HG02588 (cell line): ENCODE results near the gene PPP1R9A.
A peak's percentile ranks its signal among the peaks of the same experiment; 100 is the strongest.

ENCODE experiments used
- ATAC-seq: cut with Tn5 transposase; IDR thresholded peaks from one replicate; pipeline ENCODE4 v1.9.1; 2021; ENCODE audit warnings: mild to moderate bottlenecking, moderate library complexity; ENCODE audit not compliant: unreplicated experiment

Gene PPP1R9A

GRCh38 chr7:94907026-94907810 is at the start of gene PPP1R9A:
Gene PPP1R9A (plus strand): TSS chr7:94907594. CDS start chr7:94910114, 2,520 bp downstream.
- ATAC-seq: peak; percentile 44

DNA sequence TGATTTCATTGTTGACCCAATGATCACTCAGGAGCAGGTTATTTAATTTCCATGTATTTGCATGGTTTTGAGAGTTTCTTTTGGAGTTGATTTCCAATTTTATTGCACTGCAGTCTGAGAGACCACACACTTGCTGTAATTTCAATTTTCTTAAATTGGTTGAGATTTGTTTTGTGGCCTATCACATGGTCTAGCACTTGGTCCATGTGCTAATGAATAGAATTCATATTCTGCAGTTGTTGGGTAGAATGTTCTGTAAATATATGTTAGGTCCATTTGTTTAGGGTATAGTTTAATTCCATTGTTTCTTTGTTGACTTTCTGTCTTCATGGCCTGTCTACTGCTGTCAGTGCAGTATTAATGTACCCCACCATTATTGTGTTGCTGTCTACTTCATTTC is 36.3 kb upstream of the PPP1R9A start:
- no peak for ATAC-seq

DNA sequence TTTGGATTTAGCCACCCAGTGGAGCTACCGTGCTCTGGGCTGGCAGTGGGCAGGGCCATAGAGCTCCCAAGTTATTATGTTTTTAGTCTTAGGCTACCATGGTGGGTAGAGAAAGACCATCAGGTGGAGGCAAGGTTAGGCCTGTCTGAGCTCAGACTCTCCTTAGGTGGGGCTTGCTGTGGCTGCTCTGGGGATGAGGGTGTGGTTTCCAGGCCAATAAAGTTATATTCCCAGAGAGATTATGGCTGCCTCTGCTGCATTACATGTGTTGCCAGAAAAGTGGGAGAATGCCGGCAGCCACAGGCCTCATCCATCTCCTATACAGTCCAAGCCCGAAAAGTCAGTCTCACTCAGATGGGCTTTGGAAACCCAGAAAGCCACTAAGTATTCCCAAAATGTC is 34.2 kb upstream of the PPP1R9A start:
- ATAC-seq: no peak

- ATAC-seq: no peak
Observed at GRCh38 chr7:94874036-94874785, 33.2 kb upstream of the PPP1R9A start.

DNA sequence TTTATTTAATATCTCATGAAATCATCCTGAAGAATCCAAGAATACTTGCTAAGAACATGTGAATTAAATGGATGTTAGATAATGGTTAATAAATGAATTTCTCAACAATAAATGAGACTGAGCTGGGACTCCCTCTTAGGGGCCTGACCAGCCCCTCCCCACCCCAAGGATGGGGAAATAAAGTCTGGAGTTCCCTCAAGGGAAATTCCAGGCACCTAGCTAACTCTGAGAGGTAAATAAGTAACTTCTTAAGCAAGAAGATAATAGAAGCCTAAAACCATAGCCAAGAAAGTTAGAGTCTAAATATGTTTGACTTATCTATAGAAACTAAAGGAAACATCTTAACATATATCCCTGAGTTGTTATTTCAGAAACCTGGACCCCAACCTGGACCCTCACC is 32.2 kb upstream of the PPP1R9A start:
- no peak for ATAC-seq

DNA sequence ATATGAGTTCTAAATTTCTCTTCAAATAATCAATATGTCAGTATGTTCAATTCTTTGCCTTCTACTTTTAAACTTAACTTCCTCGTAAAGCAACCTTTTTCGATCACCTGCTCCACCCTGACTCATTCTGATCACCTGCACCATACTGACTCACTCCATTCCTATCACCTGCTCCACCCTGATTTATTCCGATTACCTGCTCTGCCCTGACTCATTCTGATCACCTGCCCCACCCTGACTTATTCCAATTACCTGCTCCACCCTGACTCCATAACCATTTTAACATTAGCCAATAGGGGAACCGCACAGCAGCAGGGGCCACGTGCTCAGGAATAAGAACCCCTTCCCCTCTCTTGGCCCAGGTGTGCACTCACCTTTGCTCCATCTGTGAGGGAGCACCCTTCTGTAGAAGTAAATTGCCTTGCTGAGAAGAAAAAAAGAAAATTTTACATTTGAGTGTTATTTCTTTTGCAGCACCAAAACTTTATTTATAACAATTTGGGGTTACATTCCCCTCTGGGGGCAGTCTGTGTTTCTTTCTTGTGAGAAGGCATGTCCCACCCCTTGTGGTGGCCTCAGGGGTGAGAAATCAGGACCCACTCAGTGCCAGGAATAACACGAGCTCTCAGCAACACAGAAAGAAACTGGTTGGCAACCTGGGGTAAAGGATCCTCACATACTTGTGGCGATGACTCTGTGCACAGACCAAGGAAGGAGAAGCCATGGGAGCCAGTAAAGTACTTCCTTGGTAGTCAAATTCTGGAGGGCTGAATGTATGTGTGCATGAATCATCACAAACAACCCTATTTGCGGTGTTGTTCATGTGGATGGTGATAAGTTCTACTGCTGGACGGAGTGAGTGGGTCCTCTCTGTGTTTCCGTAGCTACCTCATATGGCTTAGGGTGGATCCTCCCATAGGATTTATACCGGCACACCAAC is 29.4 kb upstream of the PPP1R9A start:
- no peak for ATAC-seq

DNA sequence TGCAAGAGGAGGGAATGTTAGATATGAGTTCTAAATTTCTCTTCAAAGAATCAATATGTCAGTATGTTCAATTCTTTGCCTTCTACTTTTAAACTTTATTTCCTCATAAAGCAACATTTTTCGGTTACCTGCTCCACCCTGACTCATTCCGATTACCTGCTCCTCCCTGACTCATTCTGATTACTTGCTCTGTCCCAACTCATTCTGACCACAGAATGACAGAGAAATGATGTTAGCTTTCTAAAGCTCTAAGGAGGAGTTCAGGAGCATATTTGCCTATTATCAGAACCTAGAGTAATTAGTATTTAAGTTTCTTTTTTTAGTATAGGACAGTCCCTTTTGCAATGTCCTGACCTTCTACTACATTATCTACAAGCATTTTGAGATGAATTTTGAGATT is 24.5 kb upstream of the PPP1R9A start:
- ATAC-seq: no peak

DNA sequence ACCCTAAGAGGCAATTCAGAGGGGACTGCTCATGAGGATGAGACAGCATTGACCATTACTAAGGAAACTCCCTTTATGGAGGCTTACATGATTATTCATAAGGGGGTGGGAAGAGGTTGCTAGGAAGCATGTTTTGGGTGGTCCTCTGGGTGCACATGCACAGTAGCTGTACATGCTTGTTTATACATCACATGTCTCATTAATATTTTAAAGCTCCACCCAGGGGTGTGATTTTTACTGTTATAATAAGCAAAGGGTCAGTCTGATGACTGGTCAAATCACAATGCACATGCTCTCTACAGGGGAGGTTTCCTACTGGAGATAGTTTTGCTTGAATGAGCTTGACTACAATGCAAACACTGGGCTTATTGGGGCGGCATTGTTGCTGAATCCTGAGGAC is 23.8 kb upstream of the PPP1R9A start:
- ATAC-seq: no peak

GRCh38 chr7:94888551-94888950 is 18.8 kb upstream of the PPP1R9A start:
- ATAC-seq: no peak

DNA sequence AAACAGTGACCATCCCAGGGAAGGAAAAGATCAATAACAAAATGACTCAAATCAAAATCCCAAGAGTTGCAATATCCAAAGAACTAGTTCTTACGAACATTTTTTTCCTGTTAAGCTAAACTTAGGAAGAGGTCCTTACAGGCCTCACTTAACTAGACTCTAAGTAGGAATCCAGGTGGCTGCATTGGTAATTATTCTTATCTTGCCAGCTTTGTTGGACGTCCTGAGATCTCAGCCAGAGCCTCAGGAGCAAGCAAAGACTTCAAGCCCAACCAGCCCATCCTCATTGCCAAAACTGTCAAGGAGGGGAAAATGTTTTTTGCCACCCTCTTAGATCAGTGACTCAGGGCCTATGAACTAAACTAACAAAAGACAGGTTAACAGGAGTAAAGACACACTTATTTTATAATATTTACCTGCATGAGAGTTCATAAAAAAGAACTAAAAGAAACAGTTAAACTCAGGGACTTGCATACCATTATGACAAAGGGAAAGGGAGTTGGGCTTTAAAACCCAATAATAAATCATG is 18.3 kb upstream of the PPP1R9A start:
- ATAC-seq: no peak

- ATAC-seq: no peak
Observed at GRCh38 chr7:94890216-94890615, 17.2 kb upstream of the PPP1R9A start.

- ATAC-seq: no peak
Observed at GRCh38 chr7:94893661-94894060, 13.7 kb upstream of the PPP1R9A start.

GRCh38 chr7:94897541-94897940 is 9.9 kb upstream of the PPP1R9A start:
- no peak for ATAC-seq

DNA sequence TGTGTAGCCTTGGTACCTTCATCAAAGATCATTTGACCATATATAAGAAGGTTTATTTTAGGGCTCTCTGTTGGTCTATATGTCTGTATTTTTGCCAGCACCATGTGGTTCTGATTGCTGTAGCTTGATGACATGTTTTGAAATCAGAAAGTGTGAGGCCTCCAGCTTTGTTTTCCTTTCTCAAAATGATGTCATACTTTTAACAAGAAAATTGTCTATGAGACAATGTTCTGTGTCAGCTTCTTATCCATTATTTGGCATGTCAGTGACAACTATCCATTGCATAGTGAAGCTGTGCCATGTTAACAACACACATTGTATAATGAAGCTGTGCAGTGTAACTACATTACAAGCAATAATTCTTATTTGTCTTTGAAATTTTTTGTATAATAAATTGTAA is 9.1 kb upstream of the PPP1R9A start:
- no peak for ATAC-seq

GRCh38 chr7:94901981-94902380 is 5.4 kb upstream of the PPP1R9A start:
- ATAC-seq: no peak

DNA sequence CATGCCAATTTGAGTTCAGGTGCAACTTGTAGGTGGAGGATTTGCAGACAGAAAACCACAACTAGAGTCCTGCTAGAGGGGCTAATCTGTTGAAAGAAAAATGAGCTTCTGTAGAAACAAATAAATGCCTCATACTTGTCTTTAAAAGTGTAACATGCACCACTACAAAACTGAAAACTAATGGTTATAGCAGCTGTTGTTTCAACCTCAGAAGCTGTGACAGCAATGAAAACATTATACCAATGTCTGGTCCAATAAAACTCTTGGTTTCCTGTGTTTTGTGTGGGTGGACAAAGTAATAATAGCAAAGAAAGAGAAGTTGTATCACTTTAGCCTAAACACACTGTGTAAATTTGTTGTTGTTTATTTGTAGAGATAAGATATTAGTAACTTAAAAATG is 3.4 kb upstream of the PPP1R9A start:
- ATAC-seq: no peak

DNA sequence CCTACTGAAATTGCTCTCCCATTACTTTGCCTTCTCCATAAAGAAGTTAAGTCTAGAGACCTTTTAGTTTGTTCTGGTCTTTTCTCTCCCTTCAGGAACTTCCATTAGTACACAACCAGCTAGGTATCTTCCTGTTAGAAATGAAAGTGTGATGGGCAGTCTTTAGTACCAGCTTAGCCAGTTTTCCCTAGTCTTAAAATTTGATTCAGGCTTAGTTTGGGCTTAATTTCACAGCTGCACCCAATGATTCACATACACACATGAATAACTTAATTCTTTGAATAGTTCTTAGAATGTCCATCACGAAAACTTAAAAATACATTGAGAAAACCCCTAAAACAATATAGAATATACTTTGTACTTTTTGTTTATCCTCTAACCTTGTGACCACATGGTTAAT is 2.4 kb upstream of the PPP1R9A start:
- no peak for ATAC-seq

DNA sequence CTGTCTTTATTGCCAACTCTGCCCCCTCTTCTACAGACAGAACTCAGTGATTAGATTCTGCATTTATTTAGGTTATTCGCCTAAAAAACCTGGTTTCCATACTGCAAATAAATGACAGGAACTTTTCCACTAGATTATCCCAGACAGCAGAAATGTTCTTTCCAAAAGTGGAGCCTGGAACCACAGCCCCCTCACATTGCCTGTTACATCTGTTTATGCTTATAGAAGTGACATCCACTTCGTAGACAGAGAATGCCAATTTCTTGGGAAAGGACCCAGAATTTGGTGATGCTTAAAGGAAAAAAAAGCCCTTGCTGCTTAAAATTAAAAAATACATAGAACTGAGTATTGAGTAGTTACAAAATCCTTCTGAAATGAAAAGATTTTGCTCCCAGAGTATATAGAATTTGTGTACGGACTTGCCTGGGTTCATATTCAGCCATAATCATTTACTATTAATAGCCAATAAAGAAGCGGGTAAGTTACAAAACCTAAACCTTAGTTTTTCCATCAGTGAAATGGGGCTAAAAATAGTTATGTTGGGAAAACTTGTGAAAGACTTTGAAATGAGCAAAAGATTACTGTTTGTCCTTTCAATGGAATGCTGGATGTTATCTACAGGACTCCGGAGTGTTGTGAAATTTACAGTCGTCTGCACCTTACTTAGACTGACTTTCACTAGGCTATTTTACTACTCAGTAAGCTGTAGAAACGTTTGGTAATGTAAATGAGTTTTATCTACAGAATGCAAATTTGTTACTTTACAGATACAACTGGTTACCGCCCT is 1.1 kb upstream of the PPP1R9A start:
- ATAC-seq: no peak

- ATAC-seq: no peak
Observed at GRCh38 chr7:94907811-94908322, 473 bp downstream of the PPP1R9A start.
